ENCODE data around the gene CD200R1. TPM values are rescaled to one million over a fixed set of nuclear protein-coding genes. Genes with fewer than 3 reads are reported as not detected.

The CD200R1 gene
- total and polyA plus RNA-seq, 2 donors (not counting 1 experiment from before 2014, with no cell fraction given): 0.17 to 1.1 TPM

GRCh38 chr3:112973325-112974177 is 1.4 kb downstream of the CD200R1 start:
- no peak overlapping the region for H3K27ac ChIP-seq (ENCODE audit: insufficient read depth, low read length)
- DNase-seq (ENCODE audit: low read depth in 2 of 2): no peak
- H3K36me3 ChIP-seq (ENCODE audit: control insufficient read depth, insufficient read depth, low read length): no peaks in the 10 kb centered on the region
- H2AFZ ChIP-seq (ENCODE audit: low read length): no peak overlapping the region
- no peaks in the 10 kb centered on the region for H3K9me3 ChIP-seq (ENCODE audit: control insufficient read depth, insufficient read depth, low read depth, low read length)
- TF ChIP-seq EZH2 (IDR thresholded peaks at IDR 0.05; ENCODE audit: low read length, missing control alignments) (no peak), CTCF (conservative IDR thresholded peaks at IDR 0.05 in 1 of 2, IDR thresholded peaks at IDR 0.05 in 1 of 2; ENCODE audit: low read depth in 1 of 2, low read length in 2 of 2) (no peak)
- H3K27me3 ChIP-seq (ENCODE audit: control insufficient read depth, insufficient read depth, low read length): no peaks in the 10 kb centered on the region
- no peaks in the 10 kb centered on the region for H4K20me1 ChIP-seq (ENCODE audit: control insufficient read depth, extremely low read depth, insufficient read depth, low read length)
- H3K4me2 ChIP-seq (ENCODE audit: extremely low read depth, insufficient read depth, low read length): no peak overlapping the region
- no peaks in the 10 kb centered on the region for H3K4me1 ChIP-seq (ENCODE audit: control insufficient read depth, extremely low read depth, insufficient read depth, low read length)
- H3K9ac ChIP-seq (ENCODE audit: insufficient read depth, low read length): no peak overlapping the region
- no peak overlapping the region for H3K4me3 ChIP-seq (replicated peaks in 1 of 4; ENCODE audit: control extremely low read depth in 1 of 4, insufficient read depth in 1 of 4, low read depth in 3 of 4, low read length in 4 of 4)
- H3K79me2 ChIP-seq (ENCODE audit: control insufficient read depth, insufficient read depth, low read length): no peaks in the 10 kb centered on the region

GRCh38 chr3:112972158-112972557 is 2.7 kb downstream of the CD200R1 start:
- no peak overlapping the region for H2AFZ ChIP-seq (ENCODE audit: low read length)
- H3K79me2 ChIP-seq (ENCODE audit: control insufficient read depth, insufficient read depth, low read length): no peaks in the 10 kb centered on the region
- H3K4me2 ChIP-seq (ENCODE audit: extremely low read depth, insufficient read depth, low read length): no peak overlapping the region
- no peak overlapping the region for H3K9ac ChIP-seq (ENCODE audit: insufficient read depth, low read length)
- no peaks in the 10 kb centered on the region for H3K4me1 ChIP-seq (ENCODE audit: control insufficient read depth, extremely low read depth, insufficient read depth, low read length)
- no peak overlapping the region for H3K27ac ChIP-seq (ENCODE audit: insufficient read depth, low read length)
- no peaks in the 10 kb centered on the region for H3K36me3 ChIP-seq (ENCODE audit: control insufficient read depth, insufficient read depth, low read length)
- no peak for TF ChIP-seq CTCF (conservative IDR thresholded peaks at IDR 0.05 in 1 of 2, IDR thresholded peaks at IDR 0.05 in 1 of 2; ENCODE audit: low read depth in 1 of 2, low read length in 2 of 2)
- TF ChIP-seq EZH2 (IDR thresholded peaks at IDR 0.05; ENCODE audit: low read length, missing control alignments): no peak
- DNase-seq (ENCODE audit: low read depth in 2 of 2): no peak
- H3K9me3 ChIP-seq (ENCODE audit: control insufficient read depth, insufficient read depth, low read depth, low read length): no peaks in the 10 kb centered on the region
- no peaks in the 10 kb centered on the region for H4K20me1 ChIP-seq (ENCODE audit: control insufficient read depth, extremely low read depth, insufficient read depth, low read length)
- no peak overlapping the region for H3K4me3 ChIP-seq (replicated peaks in 1 of 4; ENCODE audit: control extremely low read depth in 1 of 4, insufficient read depth in 1 of 4, low read depth in 3 of 4, low read length in 4 of 4)
- H3K27me3 ChIP-seq (ENCODE audit: control insufficient read depth, insufficient read depth, low read length): no peaks in the 10 kb centered on the region

GRCh38 chr3:112967828-112968227 is 7.1 kb downstream of the CD200R1 start:
- Histone ChIP-seq H3K79me2 (ENCODE audit: control insufficient read depth, insufficient read depth, low read length) (no peaks in the 10 kb centered on the region), H3K4me1 (ENCODE audit: control insufficient read depth, extremely low read depth, insufficient read depth, low read length) (no peaks in the 10 kb centered on the region), H3K4me2 (ENCODE audit: extremely low read depth, insufficient read depth, low read length) (no peak overlapping the region), H4K20me1 (ENCODE audit: control insufficient read depth, extremely low read depth, insufficient read depth, low read length) (no peaks in the 10 kb centered on the region), H3K4me3 (replicated peaks in 1 of 4; ENCODE audit: control extremely low read depth in 1 of 4, insufficient read depth in 1 of 4, low read depth in 3 of 4, low read length in 4 of 4) (no peak overlapping the region), H3K27me3 (ENCODE audit: control insufficient read depth, insufficient read depth, low read length) (no peaks in the 10 kb centered on the region), H3K36me3 (ENCODE audit: control insufficient read depth, insufficient read depth, low read length) (no peaks in the 10 kb centered on the region), H2AFZ (ENCODE audit: low read length) (no peak overlapping the region), H3K9me3 (ENCODE audit: control insufficient read depth, insufficient read depth, low read depth, low read length) (no peaks in the 10 kb centered on the region), H3K9ac (ENCODE audit: insufficient read depth, low read length) (no peak overlapping the region), H3K27ac (ENCODE audit: insufficient read depth, low read length) (no peak overlapping the region)
- TF ChIP-seq CTCF (conservative IDR thresholded peaks at IDR 0.05 in 1 of 2, IDR thresholded peaks at IDR 0.05 in 1 of 2; ENCODE audit: low read depth in 1 of 2, low read length in 2 of 2) (no peak), EZH2 (IDR thresholded peaks at IDR 0.05; ENCODE audit: low read length, missing control alignments) (no peak)
- DNase-seq (ENCODE audit: low read depth in 2 of 2): no peak
